Brain pericyte (primary cell): ENCODE results near the gene RPS2.
"Not testable (repeated sequence)": the region's sequence is repeated elsewhere in the genome, so short reads cannot be mapped to it uniquely, and the experiment has no call there.

Experiments
- DNase-seq: peaks from one replicate; pipeline ENCODE4 v3.0.0-alpha.2; 2012; ENCODE audit warnings: low read depth, low spot score

The RPS2 gene

GRCh38 chr16:1962161-1963153, 2.2 kb downstream of the RPS2 start:
- not testable (repeated sequence) for DNase-seq

DNA sequence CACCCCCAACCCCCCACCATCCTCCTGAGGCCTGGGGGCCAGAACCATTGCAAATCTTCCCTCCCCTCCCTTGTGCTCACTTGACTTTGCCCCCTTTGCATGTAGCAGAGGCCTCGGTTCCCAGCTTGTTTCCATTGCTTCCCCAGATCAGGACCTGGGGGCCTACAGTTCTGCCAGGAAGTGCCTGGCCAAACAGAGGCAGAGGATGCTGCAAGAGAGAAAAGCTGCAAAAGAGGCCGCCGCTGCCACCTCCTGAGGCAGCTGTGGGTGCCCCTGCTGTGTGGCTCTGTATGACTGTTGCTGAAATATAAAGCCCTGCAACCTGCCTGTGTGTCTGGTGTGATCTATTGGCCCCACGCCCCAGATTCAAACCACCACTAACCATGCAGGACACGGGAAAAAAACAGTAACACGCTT, 3.0 kb downstream of the RPS2 start:
- DNase-seq = no peak

DNA sequence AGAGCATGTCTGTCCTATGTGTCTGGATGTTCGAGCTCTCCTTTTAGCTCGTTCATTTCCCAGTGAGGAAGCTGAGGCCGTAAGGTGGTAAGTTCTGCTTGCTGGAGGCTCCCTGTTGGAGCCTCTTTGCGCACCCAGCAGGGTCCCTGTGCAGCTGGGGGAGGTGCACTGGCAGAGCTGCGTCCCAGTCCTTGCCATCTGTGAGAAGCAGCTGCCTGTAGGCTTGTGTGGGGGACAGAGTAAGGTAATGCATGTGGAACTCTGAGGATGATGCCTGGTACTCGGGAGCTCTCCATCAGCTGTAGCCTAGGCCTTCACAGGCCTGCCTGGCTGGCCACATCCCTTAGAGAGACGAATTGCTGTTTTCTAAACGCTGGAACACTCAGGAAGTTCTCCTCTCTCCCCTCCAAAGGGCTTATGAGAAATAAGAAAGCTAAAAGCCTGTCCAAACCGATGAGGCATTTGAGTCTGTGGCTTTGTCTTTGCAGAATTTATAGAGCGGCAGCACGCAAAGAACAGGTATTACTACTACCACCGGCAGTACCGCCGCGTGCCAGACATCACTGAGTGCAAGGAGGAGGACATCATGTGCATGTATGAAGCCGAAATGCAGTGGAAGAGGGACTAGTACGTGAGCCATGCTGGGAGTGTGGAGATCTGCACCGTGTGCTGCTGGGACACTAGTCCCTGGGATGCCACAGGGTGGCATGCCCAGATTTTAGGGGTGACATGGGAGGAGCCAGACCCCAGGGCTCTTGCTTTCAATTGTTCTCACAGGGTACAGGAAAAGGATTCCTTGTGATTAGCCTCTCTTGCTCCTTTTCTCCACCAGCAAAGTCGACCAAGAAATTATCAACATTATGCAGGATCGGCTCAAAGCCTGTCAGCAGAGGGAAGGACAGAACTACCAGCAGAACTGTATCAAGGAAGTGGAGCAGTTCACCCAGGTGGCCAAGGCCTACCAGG, 3.7 kb downstream of the RPS2 start:
- DNase-seq = no peak

DNA sequence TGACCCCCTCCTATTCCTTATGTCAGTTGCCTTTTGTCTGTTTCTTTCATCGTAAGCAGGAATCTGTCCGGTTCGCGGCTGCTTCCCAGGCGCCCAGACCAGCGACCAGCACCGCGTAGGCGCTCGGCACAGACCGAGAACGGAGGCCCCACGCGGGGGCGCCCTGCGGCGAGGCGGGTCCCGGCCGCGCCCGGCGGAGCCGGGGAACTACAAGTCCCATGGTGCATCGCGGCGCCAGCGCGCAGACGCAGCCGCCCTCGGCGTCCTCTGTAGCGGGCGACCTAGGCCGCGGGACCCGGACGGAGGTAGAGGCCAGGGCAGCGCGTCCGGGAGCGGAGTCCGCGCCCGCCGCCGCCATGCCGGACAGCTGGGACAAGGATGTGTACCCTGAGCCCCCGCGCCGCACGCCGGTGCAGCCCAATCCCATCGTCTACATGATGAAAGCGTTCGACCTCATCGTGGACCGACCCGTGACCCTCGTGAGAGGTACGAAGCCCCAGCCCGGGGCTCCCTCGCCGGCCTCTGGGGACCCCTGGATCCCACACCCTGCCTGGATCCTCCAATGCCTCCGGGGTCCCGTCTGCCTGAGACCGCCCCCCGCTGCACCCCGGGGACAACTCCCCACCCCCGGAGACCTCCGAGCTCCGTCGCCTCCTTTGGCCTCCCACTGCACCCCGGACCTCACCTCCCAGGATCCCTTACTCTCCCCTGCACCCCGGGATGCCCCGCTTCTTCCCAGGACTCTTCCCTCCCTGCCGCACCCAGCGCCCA, 5.2 kb downstream of the RPS2 start, which contains the start of gene NDUFB10:
TSS of gene NDUFB10 (plus strand) at position 270 of the 771 bp plus-strand sequence. CDS start at position 357, 87 bp downstream.
- DNase-seq = no peak

GRCh38 chr16:1958715-1959268, 5.8 kb downstream of the RPS2 start:
- no peak for DNase-seq

GRCh38 chr16:1958143-1958491, 6.5 kb downstream of the RPS2 start:
- DNase-seq = not testable (repeated sequence)

DNA sequence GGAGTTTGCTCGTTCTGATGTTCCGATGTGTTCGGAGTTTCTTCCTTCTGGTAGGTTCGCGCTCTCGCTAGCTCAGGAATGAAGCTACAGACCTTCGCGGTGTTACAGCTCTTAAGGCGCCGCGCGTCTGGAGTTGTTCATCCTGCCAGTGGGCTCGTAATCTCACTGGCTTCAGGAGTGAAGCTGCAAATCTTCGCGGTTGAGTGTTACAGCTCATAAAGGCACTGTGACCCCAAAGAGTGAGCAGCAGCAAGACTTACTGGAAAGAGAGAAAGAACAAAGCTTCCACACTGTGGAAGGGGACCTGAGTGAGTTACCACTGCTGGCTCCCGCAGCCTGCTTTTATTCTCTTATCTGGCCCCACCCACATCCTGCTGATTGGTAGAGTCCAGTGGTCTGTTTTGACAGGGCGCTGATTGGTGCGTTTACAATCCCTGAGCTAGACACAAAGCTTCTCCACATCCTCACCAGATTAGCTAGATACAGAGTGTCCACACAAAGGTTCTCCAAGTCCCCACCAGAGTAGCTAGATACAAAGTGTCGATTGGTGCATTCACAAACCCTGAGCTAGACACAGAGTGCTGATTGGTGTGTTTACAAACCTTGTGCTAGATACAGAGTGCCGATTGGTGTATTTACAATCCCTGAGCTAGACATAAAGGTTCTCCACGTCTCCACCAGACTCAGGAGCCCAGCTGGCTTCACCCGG, 7.0 kb downstream of the RPS2 start:
- not testable (repeated sequence) for DNase-seq

GRCh38 chr16:1953734-1954133, 10.9 kb downstream of the RPS2 start:
- DNase-seq = no peak

- DNase-seq = no peak
Observed at GRCh38 chr16:1950559-1950958, 14.1 kb downstream of the RPS2 start.

- DNase-seq = no peak
Observed at GRCh38 chr16:1950047-1950446, 14.6 kb downstream of the RPS2 start.

- no peak for DNase-seq
Observed at GRCh38 chr16:1949507-1949906, 15.1 kb downstream of the RPS2 start.

DNA sequence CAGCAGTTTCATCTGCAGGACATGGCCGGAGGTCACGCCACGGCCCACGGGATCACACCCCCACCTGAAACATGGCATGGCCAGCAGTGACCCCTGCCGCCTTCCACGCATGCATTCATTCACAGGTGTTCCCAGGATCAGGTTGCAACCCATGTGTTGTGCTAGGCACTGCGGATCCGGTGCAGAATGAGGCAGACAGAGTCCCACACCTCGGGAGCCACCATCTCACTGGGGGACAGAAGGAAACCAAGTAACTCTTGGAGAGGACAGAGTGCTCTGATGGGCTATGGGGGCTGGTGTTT, 17.3 kb downstream of the RPS2 start:
- no peak for DNase-seq

DNA sequence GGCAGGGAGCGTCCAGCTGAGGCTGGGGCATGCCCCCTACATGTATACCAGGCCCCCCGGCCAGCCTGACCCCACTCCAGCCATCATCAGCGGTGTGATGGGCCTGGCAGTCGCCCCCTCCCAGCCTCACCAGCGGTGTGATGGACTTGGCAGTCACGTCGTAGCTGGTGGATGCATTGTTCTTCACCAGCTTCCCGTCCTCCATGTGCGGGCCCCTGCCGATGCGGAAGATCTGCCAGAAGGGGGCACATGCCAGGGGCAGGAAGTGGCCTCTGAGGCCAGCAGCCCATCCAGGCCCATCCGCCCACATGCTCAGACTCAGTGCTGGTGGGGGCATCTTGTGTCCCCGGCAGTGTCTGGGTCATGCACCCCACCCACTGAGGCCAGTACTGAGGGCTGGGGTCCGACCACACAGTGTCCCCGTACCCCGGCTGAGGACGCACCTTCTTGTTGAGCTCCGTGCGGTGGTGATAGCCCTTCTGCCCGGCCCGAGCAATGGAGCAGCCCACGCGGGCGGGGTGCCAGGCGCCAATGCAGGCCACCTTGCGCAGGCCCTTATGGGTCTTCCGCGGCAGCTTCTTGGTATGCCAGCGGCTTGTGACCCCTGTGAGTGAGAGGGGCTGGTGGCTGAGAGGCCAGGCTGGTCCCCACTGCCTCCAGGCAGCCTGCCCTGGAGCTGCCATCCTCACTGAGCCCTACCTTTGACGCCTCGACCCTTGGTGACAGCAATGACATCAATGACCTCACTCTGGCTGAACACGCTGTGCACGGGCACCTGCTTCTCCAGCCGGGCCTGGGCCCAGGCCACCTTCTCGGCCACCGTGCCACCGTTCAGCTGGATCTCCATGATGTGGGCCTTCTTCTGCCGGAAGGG, 17.9 kb downstream of the RPS2 start:
- no peak for DNase-seq

DNA sequence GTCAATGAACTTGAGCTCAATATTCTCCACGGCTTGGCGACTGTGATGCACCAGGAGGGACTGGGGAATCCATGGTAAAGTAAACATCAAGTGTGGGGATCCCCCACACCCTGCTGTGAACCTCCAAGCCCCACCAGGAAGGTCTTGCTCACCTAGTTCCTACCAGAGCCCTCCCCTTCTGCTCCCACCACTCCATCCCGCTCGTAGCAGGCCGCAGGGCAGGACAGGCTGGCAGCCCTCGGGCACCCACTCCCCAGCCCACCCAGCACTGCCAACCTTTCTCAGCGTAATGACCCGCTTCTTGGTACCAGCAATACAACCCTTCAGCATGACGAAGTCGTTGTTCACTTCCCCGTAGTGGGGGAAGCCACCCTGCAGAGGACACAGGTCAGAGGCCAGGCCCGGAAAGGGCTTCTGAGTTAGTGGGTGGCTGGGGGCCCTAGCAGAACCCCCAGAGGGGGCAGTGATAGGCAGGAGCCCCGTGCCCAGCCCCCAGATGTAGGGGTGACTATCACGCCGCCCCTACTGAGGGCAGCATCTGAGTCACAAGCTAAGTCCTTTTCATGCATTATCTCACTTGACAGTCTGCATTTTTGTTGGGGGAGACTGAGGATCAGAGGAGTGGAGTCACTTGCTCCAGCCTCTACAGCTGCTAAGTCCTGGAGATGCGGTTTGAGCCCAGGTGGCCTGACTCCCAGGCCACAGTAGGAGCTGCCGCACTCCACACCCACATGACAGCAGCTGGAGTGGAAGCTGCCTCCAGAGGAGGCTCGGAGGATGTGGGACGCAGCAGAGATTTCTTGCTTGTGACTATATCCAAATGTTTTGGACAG, 18.9 kb downstream of the RPS2 start:
- DNase-seq = no peak

GRCh38 chr16:1944612-1945199, 19.9 kb downstream of the RPS2 start:
- no peak for DNase-seq

DNA sequence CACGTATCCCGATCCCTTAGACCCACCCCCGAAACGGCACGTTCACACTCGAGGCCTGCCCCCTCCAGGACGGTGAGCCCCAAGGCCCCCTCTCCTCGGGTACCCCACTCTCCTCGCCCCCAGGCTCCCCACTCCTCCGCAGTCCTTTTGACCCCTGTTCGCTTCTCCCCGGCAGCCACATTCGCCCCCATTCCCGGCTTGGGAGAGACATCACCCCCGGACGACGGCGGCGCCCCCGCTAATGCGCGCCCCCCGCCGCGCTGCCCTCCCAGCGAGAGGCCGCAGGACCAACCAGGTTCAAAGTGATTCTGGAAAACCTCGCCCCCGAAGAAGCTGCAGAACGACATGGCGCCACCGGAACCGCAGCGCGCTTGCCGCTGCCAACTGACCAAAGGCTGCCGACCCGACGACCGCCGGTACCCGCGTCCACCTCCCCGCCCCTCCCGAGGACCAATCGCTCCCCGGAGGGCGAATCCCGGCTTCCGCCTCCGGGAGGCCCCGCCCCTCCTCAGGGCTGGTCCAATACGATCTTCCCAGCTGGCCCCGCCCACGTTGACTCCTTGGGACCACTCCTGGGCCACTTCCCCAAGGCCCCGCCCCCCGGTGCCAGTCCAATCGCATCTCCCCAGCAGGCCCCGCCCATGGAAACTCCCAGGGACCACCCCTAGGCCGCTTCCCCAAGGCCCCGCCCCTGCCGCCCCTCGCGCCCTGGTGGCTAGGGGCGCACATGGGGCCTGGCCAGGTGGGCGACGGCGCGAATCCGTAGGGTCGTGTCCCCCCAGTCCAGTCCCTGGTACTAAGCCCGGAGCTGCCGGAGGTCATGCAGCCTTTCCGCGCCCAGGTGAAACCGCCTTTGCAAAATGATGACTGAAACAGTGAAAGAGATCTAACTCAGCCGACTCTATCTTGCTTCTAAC, 21.6 kb downstream of the RPS2 start, which contains the start of gene MSRB1:
TSS of gene MSRB1 (minus strand) at position 390 of the 917 bp plus-strand sequence. CDS start at position 347, 43 bp downstream.
- peak; percentile 90 for DNase-seq
